DND-41 (cell line): Measurements from ENCODE around the gene PTPRK.

Experiments used
- ATAC-seq: fragments of 200-7000 bp; cut with Tn5 transposase; 3 replicates; pipeline ENCODE4 v1.9.1; 2021; ENCODE audit warnings: low read depth; ENCODE audit not compliant: insufficient read depth
- DNase-seq: peaks from one replicate; pipeline ENCODE4 v3.0.0-alpha.2; 2020
- H2AFZ ChIP-seq: 2 replicates; pipeline ENCODE4 v1.6.0; 2012; ENCODE audit warnings: low read depth, low read length
- H3K27ac ChIP-seq: 2 replicates; pipeline ENCODE4 v1.5.1; 2012; ENCODE audit warnings: low read length, inconsistent platforms
- H3K27me3 ChIP-seq: fragments of 200-600 bp; sonication (generic); 2 replicates; pipeline ENCODE4 v1.6.0; 2012; ENCODE audit warnings: low read length, mild to moderate bottlenecking, inconsistent platforms; ENCODE audit not compliant: insufficient read depth, poor library complexity
- H3K36me3 ChIP-seq: 2 replicates; pipeline ENCODE4 v1.5.1; 2012; ENCODE audit warnings: low read length, inconsistent platforms; ENCODE audit not compliant: insufficient read depth
- H3K4me1 ChIP-seq: 2 replicates; pipeline ENCODE4 v1.5.1; 2012; ENCODE audit warnings: mild to moderate bottlenecking, low read length; ENCODE audit not compliant: insufficient read depth
- H3K4me2 ChIP-seq: 2 replicates; pipeline ENCODE4 v1.6.0; 2012; ENCODE audit warnings: mild to moderate bottlenecking, moderate library complexity, low read length, inconsistent platforms; ENCODE audit not compliant: insufficient read depth
- H3K4me3 ChIP-seq, 2 experiments: fragments of 200-600 bp in 1 of 2; shearing (Covaris generic) in 1 of 2; 2 replicates each; pipeline ENCODE4 v1.5.1; 2012 to 2016; ENCODE audit warnings: inconsistent platforms in 2 of 2, low read length in 2 of 2, mild to moderate bottlenecking in 2 of 2, low read depth in 1 of 2, moderate library complexity in 1 of 2
- H3K79me2 ChIP-seq: 2 replicates; pipeline ENCODE4 v1.6.0; 2012; ENCODE audit warnings: low read length, inconsistent platforms; ENCODE audit not compliant: insufficient read depth
- H3K9ac ChIP-seq: 2 replicates; pipeline ENCODE4 v1.6.0; 2012; ENCODE audit warnings: low read depth, mild to moderate bottlenecking, inconsistent platforms, low read length, moderate library complexity
- H3K9me3 ChIP-seq: 2 replicates; pipeline ENCODE4 v1.5.1; 2012; ENCODE audit warnings: low read length, moderate library complexity, mild to moderate bottlenecking, inconsistent platforms; ENCODE audit not compliant: insufficient read depth, severe bottlenecking
- H4K20me1 ChIP-seq: 2 replicates; pipeline ENCODE4 v1.6.0; 2012; ENCODE audit warnings: low read length; ENCODE audit not compliant: insufficient read depth
- EZH2 ChIP-seq: IDR thresholded peaks from 3 replicates; pipeline ENCODE4 v1.6.1; 2012; ENCODE audit warnings: borderline replicate concordance, low read depth, mild to moderate bottlenecking, moderate library complexity, low read length, inconsistent platforms; ENCODE audit not compliant: severe bottlenecking
- TF ChIP-seq, protein P1 (sequence below): IDR thresholded peaks from 2 replicates; pipeline ENCODE4 v1.5.1; 2012; ENCODE audit warnings: borderline replicate concordance, low read length, moderate library complexity, mild to moderate bottlenecking; ENCODE audit not compliant: poor library complexity, severe bottlenecking; ENCODE audit errors: extremely low read depth

PTPRK gene

DNA sequence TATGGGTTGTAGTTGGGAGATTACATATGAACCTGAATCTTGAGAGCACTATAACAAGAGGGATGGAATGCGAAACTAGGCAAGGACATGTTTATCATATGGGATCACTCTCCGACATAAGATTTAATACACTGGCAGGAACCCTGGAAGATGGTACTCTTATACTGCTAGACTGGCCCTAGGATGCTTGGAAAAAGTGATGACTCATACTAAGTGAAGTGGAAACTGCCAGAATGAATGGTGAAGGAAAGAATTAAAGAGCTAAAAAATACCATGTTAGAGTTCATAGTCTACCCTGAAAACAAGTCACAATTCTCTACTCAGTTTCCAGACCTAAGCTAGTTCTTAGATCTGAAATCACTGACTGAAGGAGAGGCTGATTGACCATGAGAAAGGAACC is 574.0 kb downstream of the PTPRK start:
- H3K4me2 ChIP-seq: no peak overlapping the region
- H3K36me3 ChIP-seq: no peaks in the 10 kb centered on the region
- no peaks in the 10 kb centered on the region for H4K20me1 ChIP-seq
- no peak overlapping the region for H2AFZ ChIP-seq
- H3K4me1 ChIP-seq: peaks cover 16% of the 10 kb centered on the region
- H3K79me2 ChIP-seq: no peaks in the 10 kb centered on the region
- H3K9ac ChIP-seq: no peak overlapping the region
- no peaks in the 10 kb centered on the region for H3K27me3 ChIP-seq
- no peaks in the 10 kb centered on the region for H3K9me3 ChIP-seq
- no peak for DNase-seq
- no peak overlapping the region for H3K4me3 ChIP-seq
- TF ChIP-seq, protein P1, sequence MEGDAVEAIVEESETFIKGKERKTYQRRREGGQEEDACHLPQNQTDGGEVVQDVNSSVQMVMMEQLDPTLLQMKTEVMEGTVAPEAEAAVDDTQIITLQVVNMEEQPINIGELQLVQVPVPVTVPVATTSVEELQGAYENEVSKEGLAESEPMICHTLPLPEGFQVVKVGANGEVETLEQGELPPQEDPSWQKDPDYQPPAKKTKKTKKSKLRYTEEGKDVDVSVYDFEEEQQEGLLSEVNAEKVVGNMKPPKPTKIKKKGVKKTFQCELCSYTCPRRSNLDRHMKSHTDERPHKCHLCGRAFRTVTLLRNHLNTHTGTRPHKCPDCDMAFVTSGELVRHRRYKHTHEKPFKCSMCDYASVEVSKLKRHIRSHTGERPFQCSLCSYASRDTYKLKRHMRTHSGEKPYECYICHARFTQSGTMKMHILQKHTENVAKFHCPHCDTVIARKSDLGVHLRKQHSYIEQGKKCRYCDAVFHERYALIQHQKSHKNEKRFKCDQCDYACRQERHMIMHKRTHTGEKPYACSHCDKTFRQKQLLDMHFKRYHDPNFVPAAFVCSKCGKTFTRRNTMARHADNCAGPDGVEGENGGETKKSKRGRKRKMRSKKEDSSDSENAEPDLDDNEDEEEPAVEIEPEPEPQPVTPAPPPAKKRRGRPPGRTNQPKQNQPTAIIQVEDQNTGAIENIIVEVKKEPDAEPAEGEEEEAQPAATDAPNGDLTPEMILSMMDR: no peak
- TF ChIP-seq EZH2: no peak
- H3K27ac ChIP-seq: no peak overlapping the region
- ATAC-seq: no peak

DNA sequence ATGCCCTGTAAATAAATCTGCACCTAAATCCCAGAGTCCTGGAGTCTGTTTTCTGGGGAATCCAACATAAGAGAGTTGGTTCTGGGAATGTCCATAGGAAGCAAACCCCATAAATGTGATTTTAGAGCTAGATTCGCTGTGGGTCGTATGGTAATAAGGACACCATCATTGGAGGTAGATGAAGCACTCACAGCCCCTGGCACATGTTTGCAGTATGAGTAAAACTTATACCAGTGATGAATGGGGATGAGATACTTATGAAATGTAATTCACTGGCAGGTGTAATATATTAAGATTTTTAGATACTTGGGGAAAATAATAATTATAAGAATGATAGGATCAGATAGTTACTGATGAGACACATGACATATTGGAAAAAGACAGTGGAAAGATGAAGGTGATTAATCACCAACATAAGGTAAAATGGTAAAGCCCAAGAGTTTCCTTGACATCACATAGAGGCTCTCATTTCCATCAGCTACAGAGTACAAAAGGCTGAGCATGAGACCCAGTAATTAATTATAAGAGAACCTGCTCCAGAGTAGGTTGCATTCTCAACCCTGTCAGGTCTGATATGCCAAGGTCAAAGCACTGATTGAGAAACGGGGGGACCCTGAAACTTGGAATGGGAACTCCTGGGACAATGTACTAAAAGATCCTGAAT is 574.8 kb downstream of the PTPRK start:
- ATAC-seq: no peak
- H3K27me3 ChIP-seq: no peaks in the 10 kb centered on the region
- no peak overlapping the region for H2AFZ ChIP-seq
- no peak overlapping the region for H3K27ac ChIP-seq
- H3K9ac ChIP-seq: no peak overlapping the region
- no peaks in the 10 kb centered on the region for H3K79me2 ChIP-seq
- H3K36me3 ChIP-seq: no peaks in the 10 kb centered on the region
- H3K4me3 ChIP-seq: no peak overlapping the region
- H3K4me1 ChIP-seq: peaks cover 8% of the 10 kb centered on the region
- H3K9me3 ChIP-seq: no peaks in the 10 kb centered on the region
- no peaks in the 10 kb centered on the region for H4K20me1 ChIP-seq
- DNase-seq: no peak
- H3K4me2 ChIP-seq: no peak overlapping the region
- no peak for TF ChIP-seq EZH2
- TF ChIP-seq, protein P1: no peak

DNA sequence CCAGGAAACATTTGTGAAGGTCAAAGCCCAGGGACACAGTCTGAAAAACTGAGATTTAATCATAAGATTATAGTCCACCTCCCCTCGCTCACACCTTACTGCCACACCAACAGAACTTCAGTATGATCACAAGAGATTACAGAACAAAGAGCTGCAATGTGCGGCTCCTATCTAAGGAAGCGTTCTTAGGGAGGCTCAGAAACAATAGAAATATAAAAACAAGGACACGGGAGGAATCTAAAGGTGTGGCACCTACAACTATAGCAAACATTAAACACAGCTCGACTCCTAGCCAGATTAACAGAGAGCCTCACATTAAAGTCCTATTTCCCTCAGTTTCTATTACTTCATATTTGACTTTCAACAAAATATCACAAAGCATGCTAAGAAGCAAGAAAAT is 579.2 kb downstream of the PTPRK start:
- Histone ChIP-seq H3K4me2 (no peak overlapping the region), H4K20me1 (no peaks in the 10 kb centered on the region), H2AFZ (no peak overlapping the region), H3K9me3 (no peaks in the 10 kb centered on the region), H3K27ac (no peak overlapping the region), H3K79me2 (no peaks in the 10 kb centered on the region), H3K9ac (no peak overlapping the region), H3K4me3 (no peak overlapping the region), H3K27me3 (no peaks in the 10 kb centered on the region), H3K4me1 (peaks cover 11% of the 10 kb centered on the region), H3K36me3 (no peaks in the 10 kb centered on the region)
- TF ChIP-seq, protein P1: no peak
- no peak for TF ChIP-seq EZH2
- ATAC-seq: no peak
- DNase-seq: no peak
